Stimulated activated CD4-positive, alpha-beta T cell treated with anti-CD3 and anti-CD28 coated beads, Interleukin-12 subunit alpha, Interleukin-12 subunit beta, amount 100 ng/mL, for 48 hours (primary cell): ENCODE measurements around the gene CGB3.
"Not testable (repeated sequence)": the region's sequence is repeated elsewhere in the genome, so short reads cannot be mapped to it uniquely, and the experiment has no call there.

Experiments used
- DNase-seq, 3 donors: peaks; one replicate each; pipeline ENCODE4 v3.0.0-alpha.2; 2020; ENCODE audit warnings: low read depth in 2 of 3, low spot score in 1 of 3

CGB3 gene

DNA sequence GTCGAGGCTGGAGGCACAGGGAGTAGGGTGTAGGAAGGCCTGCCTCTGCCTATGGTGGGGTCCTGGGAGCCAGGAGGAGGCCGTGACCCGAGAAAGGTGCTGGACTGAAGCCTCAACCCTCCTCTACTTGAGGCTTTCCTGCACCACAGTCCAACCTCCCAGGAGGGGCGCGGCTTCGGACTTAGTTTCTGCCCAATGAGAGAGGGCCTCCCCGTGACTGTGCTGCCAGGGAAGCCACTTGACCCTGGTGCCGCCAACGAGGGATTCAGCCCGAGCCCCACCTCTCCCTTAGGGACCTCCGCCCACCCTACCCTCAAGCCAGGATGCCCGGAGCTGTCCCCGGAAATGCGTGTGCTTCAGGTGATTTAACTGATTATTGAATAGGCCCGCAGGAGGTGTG, at the start of gene CGB3:
CGB3 (minus strand) TSS at position 101 of the 400 bp plus-strand sequence. CDS start 362 bp downstream, outside the sequence.
- not testable (repeated sequence) for DNase-seq

DNA sequence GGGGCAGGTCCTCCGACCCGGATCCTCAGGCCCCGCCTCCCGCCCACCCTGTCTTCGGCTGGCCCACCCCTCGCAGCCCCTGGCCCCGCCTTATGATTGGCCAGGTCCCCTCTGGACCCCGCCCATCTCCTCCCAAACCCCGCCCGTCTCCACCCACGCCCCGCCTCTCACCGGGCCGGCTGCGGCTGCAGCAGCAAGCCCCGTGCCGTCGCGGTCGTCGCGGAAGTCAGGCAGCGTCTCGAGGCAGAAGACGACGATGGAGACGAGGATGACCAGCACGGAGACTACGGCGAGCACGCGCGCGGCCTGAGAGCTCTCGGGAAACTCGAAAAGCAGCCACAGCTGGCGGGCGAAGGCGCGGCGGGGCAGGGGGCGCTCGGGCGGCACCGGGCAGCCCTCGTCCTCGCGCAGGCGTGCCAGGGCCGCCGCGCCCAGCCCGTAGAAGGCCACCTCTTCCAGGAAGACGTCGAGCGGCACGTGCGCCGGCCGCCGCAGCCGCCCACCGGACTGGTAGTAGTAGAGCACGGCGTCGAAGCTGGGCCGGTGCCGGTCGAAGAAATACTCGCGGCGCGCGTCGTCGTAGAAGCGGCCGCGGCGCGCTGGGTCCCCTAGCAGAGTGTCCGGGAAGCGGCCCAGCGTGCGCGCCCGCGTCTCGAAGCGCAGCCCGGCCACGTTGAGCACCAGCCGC, 47.9 kb upstream of the CGB3 start:
- DNase-seq = no peak

DNA sequence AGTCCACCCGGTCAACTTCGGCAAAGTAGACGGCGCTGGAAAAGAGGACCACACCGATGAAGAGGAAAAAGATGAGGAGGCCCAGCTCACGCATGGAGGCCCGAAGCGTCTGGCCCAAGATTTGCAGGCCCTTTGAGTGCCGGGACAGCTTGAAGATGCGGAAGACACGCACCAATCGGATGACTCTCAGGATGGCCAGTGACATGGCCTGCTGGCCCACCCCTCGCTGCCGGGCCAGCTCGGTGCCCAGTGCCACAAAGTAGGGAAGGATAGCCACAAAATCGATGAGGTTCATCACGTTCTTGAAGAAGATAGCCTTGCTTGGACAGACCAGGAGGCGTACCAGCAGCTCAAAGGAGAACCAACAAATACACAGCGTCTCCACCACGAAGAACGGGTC, 46.3 kb upstream of the CGB3 start:
- no peak for DNase-seq

DNA sequence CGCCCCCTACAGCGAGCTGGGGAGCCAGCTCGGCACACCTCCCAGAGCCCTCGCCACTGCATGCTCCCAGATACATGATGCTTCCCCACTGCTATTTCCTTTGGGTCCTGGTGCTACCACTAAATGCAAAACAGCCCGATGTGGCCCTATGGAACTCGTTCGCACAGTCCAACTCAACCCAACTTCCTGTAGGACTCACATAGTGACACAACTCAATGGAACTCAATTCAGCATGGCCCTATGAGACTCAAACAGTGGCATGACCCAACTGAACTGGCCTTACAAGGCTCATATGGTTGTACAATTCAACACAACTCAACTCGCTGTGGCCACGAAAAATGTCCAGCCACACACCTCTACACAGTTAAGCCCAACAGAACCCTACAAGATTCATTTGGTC, 44.9 kb upstream of the CGB3 start:
- DNase-seq = no peak

DNA sequence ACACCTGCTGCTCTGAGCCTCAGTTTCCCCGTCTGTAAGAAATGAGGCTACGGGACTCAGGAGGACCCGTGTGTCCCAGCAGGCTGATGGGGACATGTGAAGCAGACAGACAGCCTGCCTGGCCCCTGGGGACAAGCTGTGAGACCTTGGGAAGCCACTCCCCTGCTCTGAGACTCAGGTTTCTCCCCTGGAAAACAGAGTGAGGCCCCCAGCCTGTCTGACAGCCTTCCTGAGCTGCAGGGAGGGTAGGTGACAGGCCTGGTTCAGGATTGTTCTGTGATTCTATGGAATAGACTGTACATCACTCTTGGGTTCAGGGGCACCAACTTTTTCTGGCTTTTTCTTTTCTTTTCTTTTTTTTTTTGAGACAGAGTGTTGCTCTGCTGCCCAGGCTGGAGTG, 43.4 kb upstream of the CGB3 start:
- no peak for DNase-seq

DNA sequence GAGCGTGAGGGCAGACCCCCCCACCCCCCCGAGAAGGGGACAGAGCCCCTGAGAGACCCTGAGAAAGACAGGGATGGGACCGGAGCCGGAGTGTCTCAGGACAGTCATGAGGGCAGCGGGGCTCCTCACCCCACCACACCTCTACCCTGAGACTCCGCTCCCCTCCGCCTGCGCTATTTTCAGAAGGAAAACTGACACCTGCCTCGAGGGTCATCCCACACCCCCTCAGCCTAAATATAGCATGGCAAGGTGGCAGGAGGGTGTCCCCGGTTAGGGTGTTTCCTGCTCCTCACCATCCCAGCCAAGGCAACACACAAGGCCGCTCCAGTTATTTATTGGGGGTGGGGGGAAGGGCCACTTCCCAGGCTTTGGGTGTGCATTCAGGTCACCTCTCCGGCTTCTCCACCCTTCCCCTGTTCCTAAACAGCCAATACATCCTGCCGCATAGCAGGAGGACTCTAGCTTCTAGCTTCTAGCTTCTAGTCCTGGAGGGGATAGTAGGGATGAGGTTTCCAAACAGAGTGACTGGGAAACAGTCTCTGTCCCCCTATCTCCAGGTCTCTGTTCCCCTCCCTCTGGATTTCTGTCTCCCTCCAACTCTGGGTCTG, 41.9 kb upstream of the CGB3 start:
- DNase-seq = no peak

DNA sequence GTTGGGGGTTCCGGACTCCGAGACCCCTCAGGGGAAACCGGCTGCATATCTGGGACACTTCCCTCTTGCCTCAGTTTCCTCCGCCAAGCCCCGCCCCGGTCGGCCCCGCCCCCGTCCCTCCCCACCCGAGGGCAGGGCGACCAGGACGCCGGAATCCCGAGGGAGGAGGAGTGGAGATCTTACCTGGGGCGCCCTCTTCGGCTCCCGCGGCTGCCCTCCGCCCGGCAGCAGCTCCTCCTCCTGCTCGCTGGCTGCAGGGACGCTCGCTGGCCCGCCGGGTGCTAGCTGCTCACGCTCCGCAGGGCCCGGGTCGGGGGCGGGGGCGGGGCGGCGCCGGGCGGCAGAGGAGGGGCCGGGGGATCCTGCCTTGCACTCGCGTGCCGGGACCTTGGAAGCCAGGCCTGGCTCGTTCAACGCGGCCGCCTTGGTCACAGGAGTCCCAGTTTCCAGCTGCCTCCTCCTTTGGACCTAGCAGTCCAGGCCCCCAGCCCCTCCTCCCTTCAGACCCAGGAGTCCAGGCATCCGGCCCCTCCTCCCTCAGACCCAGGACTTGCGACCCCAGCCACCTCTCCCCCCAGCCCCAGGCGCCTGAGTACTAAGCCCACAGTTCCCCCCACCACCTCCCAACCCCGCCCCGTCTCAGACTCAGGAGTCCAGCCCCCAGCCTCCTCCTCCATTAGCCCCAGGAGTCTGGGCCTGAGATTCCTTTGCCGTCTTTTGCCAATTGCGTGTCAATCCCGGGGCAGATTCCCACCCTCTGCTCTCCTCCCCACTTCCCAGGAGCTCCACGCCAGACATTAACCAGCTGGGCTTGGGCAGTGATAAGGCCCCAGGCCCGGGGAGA, 40.9 kb upstream of the CGB3 start, which contains the start of gene NTF4:
NTF4 (minus strand) TSS at position 51 of the 844 bp plus-strand sequence. CDS start 2,821 bp downstream, outside the sequence.
- DNase-seq = no peak

DNA sequence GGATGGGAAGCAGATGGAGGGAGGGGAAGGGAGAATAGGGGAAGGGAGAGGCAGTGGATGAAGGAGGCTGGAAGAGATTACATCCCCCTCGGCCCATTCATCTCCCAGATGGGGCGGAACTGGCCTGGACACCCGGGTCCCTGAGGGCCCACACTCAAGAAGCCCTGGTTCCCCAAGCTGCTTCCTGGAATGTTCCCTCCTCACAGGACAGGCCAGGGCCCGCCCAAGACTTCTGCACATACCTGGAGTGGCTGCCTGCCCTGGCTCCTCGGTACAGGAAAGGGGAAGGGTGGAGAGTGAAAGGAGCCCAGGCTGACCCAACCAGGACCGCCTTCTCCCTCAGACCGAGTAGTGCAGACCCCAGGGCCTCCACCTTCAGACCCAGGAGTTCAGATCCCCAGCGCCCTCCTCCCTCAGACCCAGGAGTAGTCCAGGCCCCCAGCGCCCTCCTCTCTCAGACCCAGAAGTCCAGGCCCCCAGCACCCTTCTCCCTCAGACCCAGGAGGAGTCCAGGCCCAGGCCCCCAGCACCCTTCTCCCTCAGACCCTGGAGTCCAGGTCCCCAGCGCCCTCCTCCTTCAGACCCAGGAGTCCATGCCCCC, 40.0 kb upstream of the CGB3 start:
- DNase-seq = no peak

DNA sequence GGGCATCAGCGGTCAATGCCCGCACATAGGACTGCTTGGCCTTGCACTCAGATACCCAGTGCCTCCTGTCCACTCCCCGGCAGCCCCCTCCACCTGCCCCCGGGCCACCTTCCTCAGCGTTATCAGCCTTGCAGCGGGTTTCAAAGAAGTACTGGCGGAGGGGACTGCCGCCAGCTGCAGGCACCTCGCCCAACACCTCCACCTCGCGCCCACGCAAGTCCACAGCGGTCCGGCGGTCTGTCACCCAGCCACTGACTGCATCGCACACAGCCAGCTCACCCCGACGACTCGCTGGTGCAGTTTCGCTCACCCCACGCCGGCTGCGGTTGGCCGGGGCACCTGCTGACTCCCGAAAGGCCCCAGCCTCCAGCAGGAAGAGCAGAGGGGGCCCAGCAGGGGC, 37.3 kb upstream of the CGB3 start:
- no peak for DNase-seq

DNA sequence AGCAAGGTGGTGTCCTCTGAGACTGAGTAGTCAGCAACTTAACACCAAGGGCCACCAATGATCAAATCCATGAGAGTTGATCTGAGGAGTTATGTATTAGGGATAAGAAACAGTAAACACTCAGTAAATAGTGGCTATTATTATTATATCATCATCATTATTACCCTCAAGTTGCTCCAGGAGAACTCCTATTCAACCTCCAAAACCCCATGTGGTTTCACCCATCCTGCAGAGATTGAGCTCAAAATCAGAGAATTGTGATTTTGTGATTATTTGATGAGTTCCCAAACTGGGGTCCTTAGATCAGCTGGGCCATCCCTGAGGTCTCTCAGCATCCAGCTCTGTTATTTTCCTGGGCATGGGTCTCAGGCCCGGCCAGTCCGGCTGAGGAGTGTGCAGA, 36.9 kb upstream of the CGB3 start:
- no peak for DNase-seq

DNA sequence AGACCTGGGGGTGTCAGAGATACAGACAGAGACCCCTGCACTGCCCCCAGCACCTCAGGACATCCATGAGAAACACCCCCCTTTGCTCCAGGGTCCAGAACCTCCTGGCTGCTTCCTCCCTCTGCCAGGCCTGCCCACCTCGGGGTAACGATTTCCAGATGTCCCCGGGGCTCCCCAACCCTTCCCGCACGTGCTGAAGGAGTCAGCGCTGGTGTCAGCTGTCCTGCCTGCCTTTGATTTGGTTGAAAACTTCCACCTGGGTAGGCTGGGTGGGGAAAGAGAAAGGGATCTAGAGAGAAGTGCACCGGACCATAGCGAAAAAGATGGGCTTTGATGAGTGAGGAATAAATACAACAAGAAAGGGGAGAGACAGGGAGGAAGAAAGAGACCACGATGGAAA, 34.9 kb upstream of the CGB3 start:
- no peak for DNase-seq

DNA sequence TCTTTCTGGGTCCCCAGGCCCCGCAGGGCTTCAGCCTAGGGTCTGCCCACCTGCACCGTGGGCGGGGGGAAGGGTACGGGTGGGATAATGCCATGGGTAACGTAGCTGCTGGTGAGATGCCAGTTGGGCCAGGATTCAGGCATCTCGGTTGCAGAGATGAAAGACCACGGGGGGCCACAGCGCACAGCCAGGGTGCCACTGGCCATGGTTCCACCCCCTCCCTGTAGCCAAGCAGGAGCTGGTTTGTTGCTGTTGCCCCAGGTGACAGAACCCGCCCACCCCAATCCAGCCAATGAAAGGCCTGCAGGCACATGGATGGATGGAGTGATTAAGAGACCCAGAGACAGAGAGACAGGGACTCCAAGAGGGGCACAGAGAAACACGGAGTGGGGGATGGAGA, 34.4 kb upstream of the CGB3 start:
- peak in 2 of 3 donors; percentile 24 to 31 for DNase-seq

DNA sequence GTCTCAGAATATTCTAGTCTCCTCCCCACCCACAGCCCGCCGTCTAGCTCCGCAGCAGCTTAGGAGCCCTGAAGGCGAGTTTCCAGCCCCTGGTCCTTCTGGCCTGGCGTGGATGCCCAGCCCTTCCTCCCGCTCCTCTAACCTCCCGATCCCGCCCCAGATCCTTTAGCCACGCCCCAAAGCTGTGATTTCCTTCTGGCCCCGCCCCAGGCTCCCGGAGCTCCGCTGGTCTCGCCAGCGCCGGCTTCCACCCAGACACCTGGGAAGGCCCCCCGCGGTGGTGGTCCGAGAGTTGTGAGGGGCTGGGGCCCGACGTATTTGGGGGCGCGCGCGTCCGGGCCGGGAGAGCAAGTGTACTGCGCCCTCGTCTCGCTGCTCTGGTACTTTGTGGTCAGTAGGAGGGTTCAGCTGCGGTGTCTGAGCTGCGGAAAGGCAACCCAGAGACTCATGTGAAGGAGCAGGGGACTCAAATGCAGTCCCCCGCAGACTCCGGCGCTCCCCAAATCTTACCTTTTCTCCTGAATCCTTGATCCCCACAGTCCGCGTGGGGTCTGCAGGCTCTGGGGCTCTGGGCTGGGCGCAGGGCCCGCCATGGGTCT, 33.6 kb upstream of the CGB3 start, which contains the start of gene CGB7:
CGB7 (minus strand) TSS at position 114 of the 599 bp plus-strand sequence. CDS start 2,374 bp downstream, outside the sequence.
- peak in 2 of 3 donors; percentile 30 to 35 for DNase-seq

DNA sequence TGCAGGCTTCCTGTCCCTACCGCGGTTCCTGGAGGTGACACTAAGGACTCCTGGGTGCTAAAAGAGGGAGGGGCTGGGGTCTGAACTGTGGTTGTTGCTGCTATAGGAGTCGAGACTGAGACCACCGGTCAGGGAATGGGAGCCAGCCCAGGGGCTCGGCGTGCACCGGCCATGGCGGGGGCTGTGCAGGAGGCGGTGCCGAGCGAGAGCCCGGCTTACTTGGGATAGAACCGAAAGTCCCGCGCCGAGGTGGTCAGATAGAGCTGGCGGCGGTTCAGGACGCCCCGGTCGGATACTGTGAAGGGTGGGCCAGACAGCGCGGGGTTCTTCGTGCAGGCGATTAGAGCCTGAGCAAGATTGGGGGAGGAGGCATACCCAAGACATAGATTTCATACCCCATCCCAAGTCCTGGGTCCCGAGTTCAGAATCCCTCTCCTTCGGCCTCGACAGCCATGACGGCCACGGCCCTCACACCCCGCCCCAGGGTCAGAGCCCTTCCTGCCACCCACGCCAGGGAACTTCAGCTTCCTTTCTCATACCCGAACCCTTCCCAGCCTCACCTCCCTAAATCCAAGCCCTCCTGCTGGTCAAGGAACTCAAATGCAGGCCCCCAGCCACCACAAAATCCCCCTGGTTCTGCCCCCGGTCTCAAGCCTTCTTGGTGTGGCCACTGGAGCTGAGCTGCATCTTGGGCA, 32.9 kb upstream of the CGB3 start:
- DNase-seq = not testable (repeated sequence)

DNA sequence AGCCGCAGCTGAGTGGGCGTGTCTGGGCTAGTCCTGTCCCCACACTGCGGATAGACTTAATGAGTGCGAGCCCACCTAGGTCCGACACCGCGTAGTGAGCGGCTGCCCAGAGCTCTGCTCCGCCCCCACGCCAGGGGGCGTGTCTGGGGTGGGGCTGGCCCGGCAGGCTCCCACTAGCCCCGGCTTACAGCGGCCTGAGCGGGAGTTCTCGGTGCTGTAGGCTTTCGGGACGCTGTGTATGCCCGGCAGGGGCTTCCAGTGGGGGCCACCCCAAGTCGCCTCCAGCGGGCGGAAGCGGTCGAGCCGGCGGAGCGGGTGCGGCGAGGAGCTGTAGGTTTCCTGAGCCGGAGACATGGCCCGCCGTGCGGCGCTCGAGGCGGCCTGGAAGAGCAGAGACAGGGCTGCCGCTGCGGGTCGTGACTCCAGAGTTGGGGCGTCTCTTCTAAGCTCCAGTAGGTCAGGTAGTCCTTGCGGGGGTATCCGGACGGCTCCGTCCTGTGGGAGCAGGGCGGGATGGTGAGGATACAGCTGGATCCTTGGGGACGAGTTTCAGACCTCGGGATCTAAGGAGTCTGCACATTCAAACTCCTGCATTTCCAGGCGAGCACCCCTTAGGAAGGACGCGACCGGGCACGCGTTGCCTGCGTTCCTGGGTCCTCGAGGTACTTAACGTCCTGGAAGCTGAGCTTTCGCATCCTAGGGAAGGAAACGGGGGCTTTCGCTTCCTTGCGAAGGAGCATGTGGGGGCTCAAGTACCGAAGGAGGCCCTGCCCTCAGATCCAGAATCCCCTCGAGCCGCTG, 32.2 kb upstream of the CGB3 start:
- peak in 2 of 3 donors; percentile 35 to 45 for DNase-seq

DNA sequence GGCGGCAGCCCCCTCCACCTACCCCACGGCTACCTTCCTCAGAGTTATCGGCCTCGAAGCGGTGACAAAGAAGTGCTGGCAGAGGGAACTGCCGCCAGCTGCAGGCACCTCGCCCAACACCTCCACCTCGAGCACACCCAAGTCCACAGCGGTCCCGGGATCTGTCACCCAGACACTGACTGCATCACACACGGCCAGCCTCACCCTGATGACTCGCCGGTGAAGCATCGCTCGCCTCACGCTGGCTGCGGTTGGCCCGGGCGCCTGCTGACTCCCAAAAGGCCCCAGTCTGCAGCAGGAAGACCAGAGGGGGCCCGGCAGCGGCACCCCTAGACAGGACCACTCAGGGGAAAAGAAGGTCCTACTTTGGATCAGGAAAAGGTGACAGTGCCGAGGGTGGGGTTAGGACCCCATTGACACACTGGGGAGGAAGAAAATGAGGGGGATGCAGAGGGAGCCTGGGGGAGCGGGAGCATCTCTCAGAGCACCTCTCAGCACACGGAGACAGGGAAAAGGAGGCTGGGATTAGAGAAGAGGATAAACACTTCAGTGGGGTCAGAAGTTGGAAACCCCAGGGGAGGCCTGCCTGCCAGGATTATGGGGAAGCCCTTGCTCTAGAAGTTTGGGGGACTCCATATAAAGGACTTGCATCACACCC, 26.4 kb upstream of the CGB3 start:
- not testable (repeated sequence) for DNase-seq

DNA sequence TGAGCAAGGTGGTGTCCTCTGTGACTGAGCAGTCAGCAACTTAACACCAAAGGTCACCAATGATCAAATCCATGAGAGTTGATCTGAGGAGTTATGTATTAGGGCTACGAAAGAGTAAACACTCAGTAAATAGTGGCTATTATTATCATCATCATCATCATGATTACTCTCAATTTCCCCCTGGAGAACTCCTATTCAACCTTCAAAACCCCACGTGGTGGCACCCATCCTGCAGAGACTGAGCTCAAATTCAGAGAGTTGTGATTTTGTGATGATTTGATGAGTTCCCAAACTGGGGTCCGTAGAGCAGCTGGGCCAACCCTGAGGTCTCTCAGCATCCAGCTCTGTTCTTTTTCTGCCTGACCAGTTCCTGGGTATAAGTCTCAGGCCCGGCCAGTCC, 25.7 kb upstream of the CGB3 start:
- not testable (repeated sequence) for DNase-seq

DNA sequence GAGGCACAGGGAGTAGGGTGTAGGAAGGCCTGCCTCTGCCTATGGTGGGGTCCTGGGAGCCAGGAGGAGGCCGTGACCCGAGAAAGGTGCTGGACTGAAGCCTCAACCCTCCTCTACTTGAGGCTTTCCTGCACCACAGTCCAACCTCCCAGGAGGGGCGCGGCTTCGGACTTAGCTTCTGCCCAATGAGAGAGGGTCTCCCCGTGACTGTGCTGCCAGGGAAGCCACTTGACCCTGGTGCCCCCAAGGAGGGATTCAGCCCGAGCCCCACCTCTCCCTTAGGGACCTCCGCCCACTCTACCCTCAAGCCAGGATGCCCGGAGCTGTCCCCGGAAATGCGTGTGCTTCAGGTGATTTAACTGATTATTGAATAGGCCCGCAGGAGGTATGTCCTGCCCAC, 24.9 kb upstream of the CGB3 start, which contains the start of gene CGB8:
CGB8 (minus strand) TSS at position 101 of the 400 bp plus-strand sequence. CDS start 372 bp downstream, outside the sequence.
- not testable (repeated sequence) for DNase-seq

DNA sequence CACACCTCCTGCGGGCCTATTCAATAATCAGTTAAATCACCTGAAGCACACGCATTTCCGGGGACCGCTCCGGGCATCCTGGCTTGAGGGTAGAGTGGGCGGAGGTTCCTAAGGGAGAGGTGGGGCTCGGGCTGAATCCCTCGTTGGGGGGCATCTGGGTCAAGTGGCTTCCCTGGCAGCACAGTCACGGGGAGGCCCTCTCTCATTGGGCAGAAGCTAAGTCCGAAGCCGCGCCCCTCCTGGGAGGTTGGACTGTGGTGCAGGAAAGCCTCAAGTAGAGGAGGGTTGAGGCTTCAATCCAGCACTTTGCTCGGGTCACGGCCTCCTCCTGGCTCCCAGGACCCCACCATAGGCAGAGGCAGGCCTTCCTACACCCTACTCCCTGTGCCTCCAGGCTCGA, 19.4 kb upstream of the CGB3 start, which contains the start of gene CGB5:
CGB5 (plus strand) TSS at position 301 of the 400 bp plus-strand sequence. CDS start 362 bp downstream, outside the sequence.
- not testable (repeated sequence) for DNase-seq
